ENCODE data around the gene RIMKLB.
"Not testable (repeated sequence)": the region's sequence is repeated elsewhere in the genome, so short reads cannot be mapped to it uniquely, and the experiment has no call there.

DNA sequence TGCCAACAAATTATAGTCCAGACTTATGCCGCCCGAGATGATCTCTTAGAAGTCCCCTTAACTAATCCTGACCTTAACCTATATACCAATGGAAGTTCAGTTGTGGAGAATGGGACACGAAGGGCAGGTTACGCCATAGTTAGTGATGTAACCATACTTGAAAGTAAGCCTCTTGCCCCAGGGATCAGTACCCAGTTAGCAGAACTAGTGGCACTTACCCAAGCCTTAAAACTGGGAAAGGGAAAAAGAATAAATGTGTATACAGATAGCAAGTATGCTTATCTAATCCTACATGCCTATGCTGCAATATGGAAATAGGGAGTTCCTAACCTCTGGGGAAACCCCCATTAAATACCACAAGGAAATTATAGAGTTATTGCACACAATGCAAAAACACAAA is 95.4 kb downstream of the RIMKLB start:
- TF ChIP-seq, protein P1, sequence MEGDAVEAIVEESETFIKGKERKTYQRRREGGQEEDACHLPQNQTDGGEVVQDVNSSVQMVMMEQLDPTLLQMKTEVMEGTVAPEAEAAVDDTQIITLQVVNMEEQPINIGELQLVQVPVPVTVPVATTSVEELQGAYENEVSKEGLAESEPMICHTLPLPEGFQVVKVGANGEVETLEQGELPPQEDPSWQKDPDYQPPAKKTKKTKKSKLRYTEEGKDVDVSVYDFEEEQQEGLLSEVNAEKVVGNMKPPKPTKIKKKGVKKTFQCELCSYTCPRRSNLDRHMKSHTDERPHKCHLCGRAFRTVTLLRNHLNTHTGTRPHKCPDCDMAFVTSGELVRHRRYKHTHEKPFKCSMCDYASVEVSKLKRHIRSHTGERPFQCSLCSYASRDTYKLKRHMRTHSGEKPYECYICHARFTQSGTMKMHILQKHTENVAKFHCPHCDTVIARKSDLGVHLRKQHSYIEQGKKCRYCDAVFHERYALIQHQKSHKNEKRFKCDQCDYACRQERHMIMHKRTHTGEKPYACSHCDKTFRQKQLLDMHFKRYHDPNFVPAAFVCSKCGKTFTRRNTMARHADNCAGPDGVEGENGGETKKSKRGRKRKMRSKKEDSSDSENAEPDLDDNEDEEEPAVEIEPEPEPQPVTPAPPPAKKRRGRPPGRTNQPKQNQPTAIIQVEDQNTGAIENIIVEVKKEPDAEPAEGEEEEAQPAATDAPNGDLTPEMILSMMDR (IDR thresholded peaks at IDR 0.05) = not testable (repeated sequence)
- not testable (repeated sequence) for TF ChIP-seq POLR2A (IDR thresholded peaks at IDR 0.05)
